Measurements from ENCODE around the gene FRMD4B.

DNA sequence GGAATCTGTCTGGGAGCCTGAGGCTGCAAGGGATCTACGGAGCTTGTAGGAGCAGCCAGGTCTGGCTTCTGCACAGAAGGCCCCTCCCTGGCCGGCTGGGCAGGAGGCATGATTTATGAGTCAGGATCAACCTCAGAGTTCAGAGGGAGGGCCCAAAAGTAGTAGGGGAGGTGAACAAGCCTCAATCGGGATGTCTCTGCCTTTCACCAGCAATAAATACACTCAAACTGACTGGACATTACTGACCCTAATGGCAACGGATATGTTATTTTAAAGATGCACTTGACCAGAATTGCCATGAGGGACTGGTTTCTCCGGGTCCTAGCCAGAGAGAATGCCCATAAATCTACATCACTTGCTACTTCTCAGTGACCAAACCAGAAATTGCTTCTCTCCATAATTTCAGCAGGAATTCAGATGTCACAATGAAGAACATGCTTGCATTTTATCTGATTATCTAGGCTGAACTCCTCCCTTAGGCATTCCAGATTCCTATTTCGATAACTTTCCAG is 153.9 kb downstream of the FRMD4B start:
- TF ChIP-seq EZH2 (IDR thresholded peaks at IDR 0.05), result no peak
- TF ChIP-seq, protein P1, sequence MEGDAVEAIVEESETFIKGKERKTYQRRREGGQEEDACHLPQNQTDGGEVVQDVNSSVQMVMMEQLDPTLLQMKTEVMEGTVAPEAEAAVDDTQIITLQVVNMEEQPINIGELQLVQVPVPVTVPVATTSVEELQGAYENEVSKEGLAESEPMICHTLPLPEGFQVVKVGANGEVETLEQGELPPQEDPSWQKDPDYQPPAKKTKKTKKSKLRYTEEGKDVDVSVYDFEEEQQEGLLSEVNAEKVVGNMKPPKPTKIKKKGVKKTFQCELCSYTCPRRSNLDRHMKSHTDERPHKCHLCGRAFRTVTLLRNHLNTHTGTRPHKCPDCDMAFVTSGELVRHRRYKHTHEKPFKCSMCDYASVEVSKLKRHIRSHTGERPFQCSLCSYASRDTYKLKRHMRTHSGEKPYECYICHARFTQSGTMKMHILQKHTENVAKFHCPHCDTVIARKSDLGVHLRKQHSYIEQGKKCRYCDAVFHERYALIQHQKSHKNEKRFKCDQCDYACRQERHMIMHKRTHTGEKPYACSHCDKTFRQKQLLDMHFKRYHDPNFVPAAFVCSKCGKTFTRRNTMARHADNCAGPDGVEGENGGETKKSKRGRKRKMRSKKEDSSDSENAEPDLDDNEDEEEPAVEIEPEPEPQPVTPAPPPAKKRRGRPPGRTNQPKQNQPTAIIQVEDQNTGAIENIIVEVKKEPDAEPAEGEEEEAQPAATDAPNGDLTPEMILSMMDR (IDR thresholded peaks at IDR 0.05), result no peak
- TF ChIP-seq EZH2phosphoT487 (IDR thresholded peaks at IDR 0.05), result no peak

Data from neural progenitor cell (in vitro differentiated cells).